K562 (cell line): ENCODE results near the gene CDC42EP5. TPM values are rescaled to one million over a fixed set of nuclear protein-coding genes. Genes with fewer than 3 reads are reported as not detected.

Experiments
- ATAC-seq: fragments of 200-7000 bp; cut with Tn5 transposase; 3 replicates; pipeline ENCODE4 v1.9.1; 2020; ENCODE audit warnings: moderate library complexity
- BruUV-seq: library from RNA; stranded (reverse); fragments of 400-500 nt; replicated peaks from 2 replicates; lab custom pipeline; 2021; lab: Mats Ljungman, UMichigan
- CTCF ChIA-PET: fragments of 300-600 bp; formaldehyde crosslinking; extraction: SDS; loops from one replicate; lab custom pipeline; 2021; ENCODE audit warnings: low intra/inter-chr PET ratio; lab: Yijun Ruan, JAX
- POLR2A ChIA-PET: fragments of 300-600, 350-650 bp; sonication (Branson Sonifier 250); formaldehyde crosslinking; extraction: SDS; loops from one replicate; lab custom pipeline; 2021; ENCODE audit warnings: antibody characterized with exemption, inconsistent platforms; lab: Yijun Ruan, JAX
- DNase-seq, 4 experiments: peaks; one replicate each; pipeline versions ENCODE4 v3.0.0 to v3.0.0-alpha.2; 2011 to 2018; ENCODE audit warnings: low spot score in 3 of 4, mixed read lengths in 3 of 4; ENCODE audit errors: extremely low read depth in 1 of 4
- FAIRE-seq: peaks from 2 replicates; lab custom pipeline; 2011; peaks lifted over from hg19 to GRCh38; lab: Jason Lieb, UNC
- H2AFZ ChIP-seq: 2 replicates; pipeline ENCODE4 v1.6.0; 2011; ENCODE audit warnings: low read depth, low read length, control low read depth, inconsistent platforms
- H3K27ac ChIP-seq: fragments of 200-600 bp; 3 replicates; pipeline ENCODE4 v1.8.0; 2011; ENCODE audit warnings: low read depth, mild to moderate bottlenecking, control low read depth, inconsistent platforms, low read length, moderate library complexity, mixed read lengths; ENCODE audit errors: extremely low read depth
- H3K27me3 ChIP-seq, 2 experiments: fragments of 300-600 bp in 1 of 2; 2 replicates in 1 of 2; 3 replicates in 1 of 2; pipeline versions ENCODE4 v1.6.0 to v1.8.0; 2011; ENCODE audit warnings: inconsistent platforms in 2 of 2, low read length in 2 of 2, mild to moderate bottlenecking in 1 of 2, mixed read lengths in 1 of 2, moderate library complexity in 1 of 2; ENCODE audit not compliant: control insufficient read depth in 2 of 2, insufficient read depth in 2 of 2
- H3K36me3 ChIP-seq: fragments of 300-600 bp; 3 replicates; pipeline ENCODE4 v1.8.0; 2011; ENCODE audit warnings: mild to moderate bottlenecking, low read length, inconsistent platforms; ENCODE audit not compliant: control insufficient read depth, insufficient read depth
- H3K4me1 ChIP-seq, 2 experiments: fragments of 200-600 bp in 1 of 2; replicated peaks in 1 of 2; 2 replicates in 1 of 2; 3 replicates in 1 of 2; pipeline versions ENCODE4 v1.5.1 to v1.8.0; 2011; ENCODE audit warnings: inconsistent platforms in 2 of 2, low read length in 2 of 2, mild to moderate bottlenecking in 1 of 2, mixed read lengths in 1 of 2, moderate library complexity in 1 of 2; ENCODE audit not compliant: control insufficient read depth in 2 of 2, insufficient read depth in 2 of 2
- H3K4me2 ChIP-seq: 2 replicates; pipeline ENCODE4 v1.6.1; 2011; ENCODE audit warnings: low read length, control low read depth, inconsistent platforms, mixed read lengths; ENCODE audit not compliant: insufficient read depth
- H3K4me3 ChIP-seq: fragments of 200-600 bp; sonication (generic), shearing (Covaris generic); 2 replicates; pipeline ENCODE4 v1.5.1; 2016; ENCODE audit warnings: control low read depth, inconsistent platforms
- H3K79me2 ChIP-seq: fragments of 200-600 bp; 3 replicates; pipeline ENCODE4 v1.8.0; 2011; ENCODE audit warnings: low read length, inconsistent platforms; ENCODE audit not compliant: control insufficient read depth, insufficient read depth
- H3K9ac ChIP-seq, 2 experiments: 2 replicates each; pipeline versions ENCODE4 v1.6.0 to v1.6.1; 2011; ENCODE audit warnings: low read depth in 2 of 2, low read length in 2 of 2, control low read depth in 1 of 2, inconsistent platforms in 1 of 2, mild to moderate bottlenecking in 1 of 2, mixed read lengths in 1 of 2; ENCODE audit not compliant: insufficient read depth in 1 of 2
- H3K9me1 ChIP-seq: one replicate; pipeline ENCODE4 v1.6.0; 2011; ENCODE audit warnings: inconsistent platforms, mild to moderate bottlenecking, low read length, moderate library complexity; ENCODE audit not compliant: control insufficient read depth, insufficient read depth
- H3K9me3 ChIP-seq: replicated peaks from 2 replicates; pipeline ENCODE4 v1.5.1; 2011; ENCODE audit warnings: low read depth, low read length, inconsistent platforms; ENCODE audit not compliant: control insufficient read depth, insufficient read depth
- H4K20me1 ChIP-seq: replicated peaks from 2 replicates; pipeline ENCODE4 v1.6.1; 2011; ENCODE audit warnings: low read length, inconsistent platforms, mixed read lengths; ENCODE audit not compliant: control insufficient read depth, insufficient read depth
- BCL6 ChIP-seq: fragments of 250-450 bp; sonication (Bioruptor Pico); IDR thresholded peaks from 2 replicates; pipeline ENCODE4 v1.4.0; 2020
- EGR1 ChIP-seq: fragments of 450-650 bp; conservative IDR thresholded peaks from 2 replicates; pipeline ENCODE4 v1.6.1; 2017; ENCODE audit warnings: mild to moderate bottlenecking
- EZH2 ChIP-seq: IDR thresholded peaks from 2 replicates; pipeline ENCODE4 v1.6.1; 2012; ENCODE audit warnings: low read depth, mild to moderate bottlenecking, inconsistent platforms, low read length, borderline replicate concordance
- FIP1L1 ChIP-seq: fragments of 200-400 bp; formaldehyde crosslinking; IDR thresholded peaks from 2 replicates; pipeline ENCODE4 v1.6.1; 2018; ENCODE audit warnings: mild to moderate bottlenecking, low read depth, low read length; ENCODE audit not compliant: poor library complexity, severe bottlenecking
- GTF2E2 ChIP-seq: fragments of 200-800 bp; sonication (Bioruptor generic); IDR thresholded peaks from 2 replicates; pipeline ENCODE4 v1.6.1; 2016; ENCODE audit warnings: missing genetic modification characterization, missing compliant biosample characterization
- HNRNPK ChIP-seq: fragments of 200-400 bp; formaldehyde crosslinking; IDR thresholded peaks from one replicate; pipeline ENCODE4 v1.6.1; 2018; ENCODE audit warnings: mild to moderate bottlenecking, low read depth, low read length; ENCODE audit not compliant: poor library complexity, severe bottlenecking
- HNRNPL ChIP-seq: fragments of 200-400 bp; formaldehyde crosslinking; IDR thresholded peaks from 2 replicates; pipeline ENCODE4 v1.6.1; 2017; ENCODE audit warnings: low read depth, mild to moderate bottlenecking, low read length
- ILF3 ChIP-seq: fragments of 450-650 bp; IDR thresholded peaks from 2 replicates; pipeline ENCODE4 v1.6.1; 2018; ENCODE audit warnings: antibody characterized with exemption, mild to moderate bottlenecking, moderate library complexity, borderline replicate concordance
- NR2F6 ChIP-seq: fragments of 450-650 bp; formaldehyde crosslinking; IDR thresholded peaks from 2 replicates; pipeline ENCODE4 v1.4.0; 2020; ENCODE audit warnings: mild to moderate bottlenecking
- POLR2AphosphoS5 ChIP-seq: IDR thresholded peaks from 2 replicates; pipeline ENCODE4 v1.6.1; 2011; ENCODE audit warnings: mild to moderate bottlenecking, low read depth, low read length, moderate library complexity; ENCODE audit not compliant: control insufficient read depth, insufficient read depth
- POLR2G ChIP-seq: fragments of 200-400 bp; formaldehyde crosslinking; IDR thresholded peaks from 2 replicates; pipeline ENCODE4 v1.6.1; 2017; ENCODE audit warnings: low read depth, mild to moderate bottlenecking, antibody characterized with exemption, low read length, moderate library complexity
- RBFOX2 ChIP-seq: fragments of 200-400 bp; formaldehyde crosslinking; IDR thresholded peaks from 2 replicates; pipeline ENCODE4 v1.6.1; 2017; ENCODE audit warnings: low read depth, mild to moderate bottlenecking, low read length, moderate library complexity
- RFX1 ChIP-seq: fragments of 450-650 bp; IDR thresholded peaks from 2 replicates; pipeline ENCODE4 v1.6.1; 2016; ENCODE audit warnings: mild to moderate bottlenecking, moderate library complexity
- SMAD2 ChIP-seq: fragments of 150-350 bp; IDR thresholded peaks from 2 replicates; pipeline ENCODE4 v1.6.1; 2014; ENCODE audit warnings: low read depth, mild to moderate bottlenecking, low read length
- WGBS: fragments of 100-300 bp; shearing (Covaris generic); methylation state at CpG from one replicate; pipeline ENCODE4 v1.1.6; 2016; ENCODE audit warnings: low coverage, mixed read lengths; ENCODE audit not compliant: insufficient coverage; ENCODE audit errors: missing lambda C conversion rate; 5-methylcytosine and 5-hydroxymethylcytosine counted together
- in situ Hi-C: fragments of 300-500 bp; cut with MboI; formaldehyde crosslinking; loops from 4 replicates; pipeline ENCODE4 v1.15.0; 2018; ENCODE audit warnings: inconsistent platforms, mixed read lengths
- intact Hi-C: fragments of 100-400 bp; cut with micrococcal nuclease; formaldehyde crosslinking; loops from 2 replicates; pipeline ENCODE4 v1.14.2; 2022
- polyA plus RNA-seq, 8 experiments: library from polyadenylated mRNA; depleted of rRNA in 4 of 8; stranded (reverse) in 5 of 8; unstranded in 3 of 8; fragments of >200 nt; fragmentation: Nextera tagmentation in 2 of 8; fragmentation: Illumina TruSeq in 1 of 8; extraction: Ambion mirVana in 2 of 8; extraction: Trizol in 1 of 8; gene quantifications; 2 replicates each; pipeline versions ENCODE4 v1.2.1 to v1.2.3, GENCODE V29; 2011 to 2014; ENCODE audit warnings: inconsistent platforms in 1 of 8, missing spikeins in 1 of 8
- total RNA-seq, 7 experiments: library from RNA; depleted of rRNA in 6 of 7; stranded (reverse); fragments of >200 nt in 6 of 7; fragmentation: Illumina TruSeq in 2 of 7; extraction: Trizol in 2 of 7; gene quantifications; 2 replicates each; pipeline versions ENCODE4 v1.2.1 to v1.2.3, GENCODE V29; 2011 to 2021; ENCODE audit warnings: low replicate concordance in 1 of 7
- TF ChIP-seq, protein P1 (sequence below), 3 experiments: fragments of 200-800 bp in 1 of 3; sonication (Bioruptor generic) in 1 of 3; sonication (generic) in 1 of 3; formaldehyde crosslinking in 1 of 3; IDR thresholded peaks; 2 replicates each; pipeline versions ENCODE4 v1.6.1 to v1.8.0; 2016 to 2022; ENCODE audit warnings: mild to moderate bottlenecking in 2 of 3, missing compliant biosample characterization in 2 of 3, missing genetic modification characterization in 2 of 3, missing genetic modification reagents in 1 of 3

Gene CDC42EP5
- total and polyA plus RNA-seq, 9 of the 15 experiments (the other 6 are each of a cell fraction or from before 2014, with no cell fraction given), result 0.15 to 0.38 TPM; not detected in 7

DNA sequence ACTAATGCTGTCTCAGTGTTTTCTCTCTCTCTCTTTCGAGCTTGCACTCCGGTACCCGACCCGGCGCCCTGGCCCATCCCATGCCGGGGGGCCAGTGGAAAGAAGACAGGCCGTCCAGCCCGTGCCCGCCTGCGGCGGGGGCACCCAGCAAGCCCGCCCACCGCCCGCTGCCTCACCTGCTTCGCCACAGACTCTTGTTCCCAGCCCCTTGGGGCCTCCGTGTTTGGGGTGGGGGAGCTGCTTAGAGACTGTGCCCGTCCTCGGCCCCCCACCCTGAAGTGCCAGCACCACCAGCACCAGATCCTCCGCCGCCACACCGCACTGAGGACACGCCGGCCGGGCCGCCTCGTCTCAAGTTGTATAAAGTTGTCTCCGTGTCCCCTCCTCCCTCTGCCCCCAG is 11.9 kb downstream of the CDC42EP5 start:
- Histone ChIP-seq H3K79me2 (no peaks in the 10 kb centered on the region), H3K4me1 (peaks cover 0 to 43% of the 10 kb centered on the region in 2 experiments; a peak in 2 of 5 replicates)

DNA sequence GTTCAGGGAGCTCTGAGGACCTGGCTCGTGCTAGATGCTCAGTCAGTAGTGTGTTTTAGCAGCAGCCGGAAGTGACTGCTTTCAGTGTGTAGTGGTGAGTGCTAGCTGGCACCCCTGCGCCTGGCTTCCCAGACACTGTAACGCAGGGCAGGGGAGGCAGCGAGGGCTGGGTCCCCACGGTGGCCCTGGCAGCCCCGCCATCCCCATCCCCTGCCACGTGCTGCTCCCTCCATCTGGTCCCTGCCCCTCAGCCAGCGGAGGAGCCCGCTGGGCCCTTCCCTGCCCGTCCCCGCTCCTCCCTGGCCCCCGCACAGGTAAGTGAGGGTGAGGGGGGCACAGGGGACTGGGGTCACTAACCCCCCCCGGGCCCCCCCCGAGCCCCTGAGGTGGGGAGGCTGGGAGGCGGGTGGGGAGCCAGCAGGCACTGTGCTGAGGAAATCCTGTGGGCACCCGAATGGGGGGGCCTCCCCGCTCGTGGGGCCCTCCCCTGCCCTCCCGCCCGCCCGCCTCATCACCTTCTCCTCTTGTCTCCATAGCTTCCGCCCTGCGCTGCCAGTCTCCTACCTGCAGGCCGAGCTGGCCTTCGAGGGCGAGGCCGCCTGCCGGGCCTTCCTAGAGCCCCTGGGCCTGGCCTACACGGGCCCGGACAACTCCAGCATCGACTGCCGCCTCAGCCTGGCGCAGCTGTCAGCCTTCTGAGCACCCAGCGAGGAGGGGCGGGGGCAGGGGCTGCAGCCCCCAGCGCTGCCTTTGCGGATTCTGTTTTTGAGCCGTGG is 12.7 kb downstream of the CDC42EP5 start:
- ATAC-seq, result no peak
- H3K27ac ChIP-seq, result no peak overlapping the region
- in situ Hi-C loops (no loop called here), intact Hi-C loops (no loop called here)
- H3K27me3 ChIP-seq, result no peaks in the 10 kb centered on the region
- CTCF ChIA-PET, result no interaction called here
- H2AFZ ChIP-seq, result no peak overlapping the region
- no peak overlapping the region for H3K4me2 ChIP-seq
- H4K20me1 ChIP-seq, result peaks cover 14% of the 10 kb centered on the region; the same call in 1 of the 2 replicates
- H3K4me1 ChIP-seq, result peaks cover 0 to 39% of the 10 kb centered on the region in 2 experiments; a peak in 2 of 5 replicates
- peak in 2 of 4 experiments; percentile 8 for DNase-seq
- WGBS, result 98% methylated on average over 19 of the region's 39 CpGs
- no peaks in the 10 kb centered on the region for H3K9me3 ChIP-seq
- no peaks in the 10 kb centered on the region for H3K79me2 ChIP-seq
- H3K36me3 ChIP-seq, result peaks cover 70% of the 10 kb centered on the region
- no peak for FAIRE-seq
- no peak overlapping the region for H3K4me3 ChIP-seq
- no TSS peak for BruUV-seq
- H3K9me1 ChIP-seq, result peaks cover 2% of the 10 kb centered on the region
- POLR2A ChIA-PET, result interaction anchor here (1.6 to 1.7 kb wide), 2 partner anchors 12 to 13 kb away, joined by 5 to 15 read pairs; partner anchors contain the start of genes CDC42EP5 and LENG8
- H3K9ac ChIP-seq, result no peak overlapping the region
- no peak for TF ChIP-seq RFX1
- no peak for TF ChIP-seq SMAD2
- TF ChIP-seq FIP1L1, result no peak
- TF ChIP-seq ILF3, result no peak
- TF ChIP-seq POLR2AphosphoS5, result 0 out of 2 replicates have a peak, but pooled peaks have one; percentile 23
- TF ChIP-seq BCL6 (CRISPR knock-in tag), result no peak
- TF ChIP-seq POLR2G, result peak; percentile 66
- TF ChIP-seq, protein P1, sequence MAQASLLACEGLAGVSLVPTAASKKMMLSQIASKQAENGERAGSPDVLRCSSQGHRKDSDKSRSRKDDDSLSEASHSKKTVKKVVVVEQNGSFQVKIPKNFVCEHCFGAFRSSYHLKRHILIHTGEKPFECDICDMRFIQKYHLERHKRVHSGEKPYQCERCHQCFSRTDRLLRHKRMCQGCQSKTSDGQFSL (CRISPR knock-in tag; IDR thresholded peaks at IDR 0.05), result 0 out of 2 replicates have a peak, but pooled peaks have one; percentile 41
- TF ChIP-seq, protein P1 (tag; IDR thresholded peaks at IDR 0.05), result no peak
- no peak for TF ChIP-seq NR2F6 (CRISPR knock-in tag)
- TF ChIP-seq EZH2, result no peak
- no peak for TF ChIP-seq EGR1

More for the DNA sequence above, 11.9 kb downstream of the CDC42EP5 start:
- Histone ChIP-seq H3K9ac (no peak overlapping the region), H4K20me1 (peaks cover 14% of the 10 kb centered on the region; the same call in 1 of the 2 replicates), H3K9me3 (no peaks in the 10 kb centered on the region), H3K4me3 (no peak overlapping the region), H3K36me3 (peaks cover 62% of the 10 kb centered on the region), H3K4me2 (no peak overlapping the region), H3K9me1 (no peaks in the 10 kb centered on the region), H2AFZ (no peak overlapping the region), H3K27me3 (no peaks in the 10 kb centered on the region), H3K27ac (no peak overlapping the region)
- ChIA-PET CTCF (no interaction called here), POLR2A (interaction anchor here (0.6 to 2.1 kb wide), 2 partner anchors 13 to 260 kb away, joined by 4 to 11 read pairs; partner anchors contain the start of gene LENG8)
- in situ Hi-C loops (no loop called here), intact Hi-C loops (no loop called here)
- ATAC-seq (no peak), FAIRE-seq (no peak), DNase-seq (peak in 1 of 4 experiments; percentile 6)
- WGBS, result 85% methylated on average over 7 of the region's 27 CpGs
- BruUV-seq, result TSS peak; percentile 26
- TF ChIP-seq GTF2E2 (tag) (no peak), HNRNPK (no peak), RBFOX2 (peak; percentile 41; the same call in 1 of the 2 replicates), POLR2G (peak; percentile 60; the same call in 1 of the 2 replicates), HNRNPL (0 out of 2 replicates have a peak, but pooled peaks have one; percentile 22)
